ENCODE results near the gene SH2D3A.
"Not testable (repeated sequence)": the region's sequence is repeated elsewhere in the genome, so short reads cannot be mapped to it uniquely, and the experiment has no call there.

The SH2D3A gene

GRCh38 chr19:6790194-6791128, 23.2 kb upstream of the SH2D3A start:
- DNase-seq (ENCODE audit: low read depth in 2 of 2): no peak

- DNase-seq (ENCODE audit: low read depth in 2 of 2): no peak
These were observed 21.7 kb upstream of the SH2D3A start for GRCh38 chr19:6788896-6789295.

GRCh38 chr19:6787393-6787792, 20.2 kb upstream of the SH2D3A start:
- DNase-seq (ENCODE audit: low read depth in 2 of 2): no peak

GRCh38 chr19:6779206-6779605, 12.0 kb upstream of the SH2D3A start:
- DNase-seq (ENCODE audit: low read depth in 2 of 2): no peak

- DNase-seq (ENCODE audit: low read depth in 2 of 2): no peak
These were observed 11.2 kb upstream of the SH2D3A start for GRCh38 chr19:6778386-6778785.

GRCh38 chr19:6777434-6777833, 10.2 kb upstream of the SH2D3A start:
- DNase-seq (ENCODE audit: low read depth in 2 of 2): no peak

- DNase-seq (ENCODE audit: low read depth in 2 of 2): no peak
These were observed 9.8 kb upstream of the SH2D3A start for GRCh38 chr19:6776999-6777398.

- not testable (repeated sequence) for DNase-seq (ENCODE audit: low read depth in 2 of 2)
These were observed 8.8 kb upstream of the SH2D3A start for GRCh38 chr19:6776045-6776444.

- no peak for DNase-seq (ENCODE audit: low read depth in 2 of 2)
These were observed 7.8 kb upstream of the SH2D3A start for GRCh38 chr19:6774821-6775707.

- peak; percentile 45 to 66 for DNase-seq (ENCODE audit: low read depth in 2 of 2)
These were observed 6.2 kb upstream of the SH2D3A start for GRCh38 chr19:6773323-6773931.

- no peak for DNase-seq (ENCODE audit: low read depth in 2 of 2)
These were observed 5.7 kb upstream of the SH2D3A start for GRCh38 chr19:6772866-6773322.

GRCh38 chr19:6772028-6772865, 5.0 kb upstream of the SH2D3A start, which contains the start of gene VAV1:
VAV1 (plus strand) TSS chr19:6772708; CDS start chr19:6772808, 100 bp downstream.
- peak; percentile 62 to 65 for DNase-seq (ENCODE audit: low read depth in 2 of 2)

GRCh38 chr19:6771648-6772027, 4.4 kb upstream of the SH2D3A start:
- DNase-seq (ENCODE audit: low read depth in 2 of 2): not testable (repeated sequence)

- no peak for DNase-seq (ENCODE audit: low read depth in 2 of 2)
These were observed 1.9 kb upstream of the SH2D3A start for GRCh38 chr19:6769006-6769619.

GRCh38 chr19:6768236-6768785, 1.1 kb upstream of the SH2D3A start:
- DNase-seq (ENCODE audit: low read depth in 2 of 2): no peak

- DNase-seq (ENCODE audit: low read depth in 2 of 2): peak in 1 of 2 donors; percentile 23
These were observed 216 bp downstream of the SH2D3A start for GRCh38 chr19:6767081-6767356.

- DNase-seq (ENCODE audit: low read depth in 2 of 2): no peak
These were observed 716 bp downstream of the SH2D3A start for GRCh38 chr19:6766357-6767080.

GRCh38 chr19:6765738-6766356, 1.4 kb downstream of the SH2D3A start:
- DNase-seq (ENCODE audit: low read depth in 2 of 2): no peak

GRCh38 chr19:6762253-6762797, 4.9 kb downstream of the SH2D3A start:
- DNase-seq (ENCODE audit: low read depth in 2 of 2): not testable (repeated sequence)
